Astrocyte (in vitro differentiated cells and primary cell): ENCODE results near the gene MMS19.

Experiments
- EZH2 ChIP-seq: IDR thresholded peaks from 2 replicates; pipeline ENCODE4 v1.6.1; 2012; ENCODE audit warnings: mild to moderate bottlenecking, low read length, inconsistent platforms; ENCODE audit not compliant: insufficient read depth
- TF ChIP-seq, protein P1 (sequence below): IDR thresholded peaks from 2 replicates; pipeline ENCODE4 v1.5.1; 2011; ENCODE audit warnings: low read depth, mild to moderate bottlenecking, inconsistent platforms, low read length, moderate library complexity; ENCODE audit not compliant: insufficient read depth

DNA sequence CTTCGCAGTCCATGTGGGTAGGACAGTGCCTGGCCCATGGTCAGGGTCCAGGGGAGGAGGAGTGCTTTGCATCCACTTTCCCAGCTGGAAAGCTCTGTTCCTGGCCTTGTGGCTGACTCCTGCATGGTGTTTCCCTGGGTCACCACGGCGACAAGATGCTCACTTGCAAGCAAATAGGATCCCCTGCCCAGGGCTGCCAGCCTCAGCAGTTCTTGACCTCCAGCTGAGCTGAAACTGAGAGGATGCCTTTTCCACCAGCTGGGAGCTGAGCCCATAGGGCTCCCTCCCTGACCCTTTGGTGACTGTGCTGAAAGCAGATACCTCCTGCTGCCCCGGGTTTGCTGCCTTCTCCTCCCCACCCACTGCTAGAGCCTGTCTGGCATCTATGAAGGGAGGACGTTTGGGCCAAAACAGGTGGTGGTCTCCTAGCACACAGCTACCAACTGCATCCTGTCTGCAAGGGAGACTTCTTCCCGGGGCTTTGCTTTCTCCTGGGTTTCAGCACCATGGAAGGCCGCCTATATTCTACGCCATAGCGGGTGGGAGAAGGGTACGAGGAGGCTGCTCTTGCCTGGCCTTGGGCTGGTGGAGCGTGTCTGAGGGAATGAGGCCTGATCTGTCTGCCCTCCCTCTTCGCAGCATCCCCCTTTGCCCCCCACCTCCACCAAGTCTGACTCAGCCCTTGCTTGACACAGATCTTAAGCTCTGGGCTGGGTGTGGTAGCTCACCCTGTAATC, 34.9 kb upstream of the MMS19 start:
- no peak for TF ChIP-seq EZH2
- TF ChIP-seq, protein P1, sequence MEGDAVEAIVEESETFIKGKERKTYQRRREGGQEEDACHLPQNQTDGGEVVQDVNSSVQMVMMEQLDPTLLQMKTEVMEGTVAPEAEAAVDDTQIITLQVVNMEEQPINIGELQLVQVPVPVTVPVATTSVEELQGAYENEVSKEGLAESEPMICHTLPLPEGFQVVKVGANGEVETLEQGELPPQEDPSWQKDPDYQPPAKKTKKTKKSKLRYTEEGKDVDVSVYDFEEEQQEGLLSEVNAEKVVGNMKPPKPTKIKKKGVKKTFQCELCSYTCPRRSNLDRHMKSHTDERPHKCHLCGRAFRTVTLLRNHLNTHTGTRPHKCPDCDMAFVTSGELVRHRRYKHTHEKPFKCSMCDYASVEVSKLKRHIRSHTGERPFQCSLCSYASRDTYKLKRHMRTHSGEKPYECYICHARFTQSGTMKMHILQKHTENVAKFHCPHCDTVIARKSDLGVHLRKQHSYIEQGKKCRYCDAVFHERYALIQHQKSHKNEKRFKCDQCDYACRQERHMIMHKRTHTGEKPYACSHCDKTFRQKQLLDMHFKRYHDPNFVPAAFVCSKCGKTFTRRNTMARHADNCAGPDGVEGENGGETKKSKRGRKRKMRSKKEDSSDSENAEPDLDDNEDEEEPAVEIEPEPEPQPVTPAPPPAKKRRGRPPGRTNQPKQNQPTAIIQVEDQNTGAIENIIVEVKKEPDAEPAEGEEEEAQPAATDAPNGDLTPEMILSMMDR: no peak
